H1 (cell line): ENCODE results near the gene USP36. TPM values are rescaled to one million over a fixed set of nuclear protein-coding genes. Genes with fewer than 3 reads are reported as not detected.

ENCODE experiments used
- ATF2 ChIP-seq: IDR thresholded peaks from 2 replicates; pipeline ENCODE4 v1.6.1; 2012; ENCODE audit warnings: low read length, inconsistent platforms
- CEBPB ChIP-seq: IDR thresholded peaks from 2 replicates; pipeline ENCODE4 v1.6.1; 2012; ENCODE audit warnings: low read depth, low read length
- GABPA ChIP-seq: IDR thresholded peaks from 2 replicates; pipeline ENCODE4 v1.6.1; 2011; ENCODE audit warnings: mild to moderate bottlenecking, low read length, moderate library complexity, borderline replicate concordance; ENCODE audit not compliant: insufficient read depth
- KDM4A ChIP-seq: IDR thresholded peaks from one replicate; pipeline ENCODE4 v1.7.1; 2012; ENCODE audit warnings: low read depth, mild to moderate bottlenecking, moderate library complexity, low read length, inconsistent platforms; ENCODE audit not compliant: severe bottlenecking
- NRF1 ChIP-seq: IDR thresholded peaks from 2 replicates; pipeline ENCODE4 v1.6.1; 2011; ENCODE audit warnings: mild to moderate bottlenecking, low read depth, low read length, improper control_type of control experiment
- PHF8 ChIP-seq: fragments of 200-600 bp; sonication (generic); conservative IDR thresholded peaks from 2 replicates; pipeline ENCODE4 v1.7.1; 2012; ENCODE audit warnings: low read depth, mild to moderate bottlenecking, inconsistent platforms, low read length, moderate library complexity
- SIN3A ChIP-seq, 2 experiments: IDR thresholded peaks in 1 of 2; conservative IDR thresholded peaks in 1 of 2; 2 replicates each; pipeline ENCODE4 v1.6.1; 2011 to 2012; ENCODE audit warnings: low read length in 2 of 2, improper control_type of control experiment in 1 of 2, low read depth in 1 of 2, mild to moderate bottlenecking in 1 of 2
- SIX5 ChIP-seq: IDR thresholded peaks from 2 replicates; pipeline ENCODE4 v1.6.1; 2011; ENCODE audit warnings: mild to moderate bottlenecking, low read depth, low read length
- TAF1 ChIP-seq: IDR thresholded peaks from 2 replicates; pipeline ENCODE4 v1.6.1; 2011; ENCODE audit warnings: mild to moderate bottlenecking, low read depth, low read length
- polyA plus RNA-seq, 7 experiments: library from polyadenylated mRNA; depleted of rRNA in 3 of 7; stranded (reverse) in 5 of 7; unstranded in 2 of 7; fragments of >200 nt in 5 of 7; fragments of 200-250 nt in 2 of 7; gene quantifications; 1 replicate in 5 of 7; 2 replicates in 1 of 7; 4 replicates in 1 of 7; pipeline versions ENCODE4 v1.2.1 to v1.2.3, GENCODE V29; 2011 to 2013; ENCODE audit warnings: missing spikeins in 2 of 7, mixed read lengths in 2 of 7
- total RNA-seq: library from RNA; stranded (reverse); fragmentation: NEBNext Ultra II Directional; extraction: Animal tissue kit (Norgen Biotek cat#: 25700); gene quantifications from 2 replicates; pipeline ENCODE4 v1.2.1, GENCODE V29; 2021
- TF ChIP-seq, protein P1 (sequence below): IDR thresholded peaks from 2 replicates; pipeline ENCODE4 v1.6.1; 2012; ENCODE audit warnings: inconsistent platforms

The USP36 gene
- total and polyA plus RNA-seq, 2 of the 8 experiments (the other 6 are each of a cell fraction or from before 2014, with no cell fraction given), result 40.7 to 67.7 TPM

DNA sequence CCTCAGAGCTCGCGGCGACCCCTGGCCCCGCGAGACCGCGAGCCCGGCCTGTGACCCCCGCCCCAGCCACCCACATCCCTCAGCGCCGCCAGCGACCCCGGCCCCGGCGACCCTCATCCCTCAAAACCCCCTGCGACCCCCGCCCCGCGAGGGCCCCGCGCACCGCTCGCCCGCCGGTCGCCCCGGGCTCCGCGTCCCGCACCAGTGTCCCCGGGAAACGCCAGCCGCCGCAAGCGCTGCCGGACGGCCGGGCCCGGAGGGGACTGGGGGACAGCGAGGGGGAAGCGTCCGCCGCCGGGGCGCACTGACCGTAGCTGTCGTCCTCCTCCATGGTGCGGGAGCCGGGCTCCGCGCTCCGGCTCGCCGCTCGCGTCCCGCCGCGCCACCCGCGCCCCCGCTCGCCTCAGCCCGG is 58.7 kb downstream of the USP36 start, which contains the start of gene CYTH1 (continued):
- TF ChIP-seq CEBPB (no peak), PHF8 (peak; percentile 8; the same call in 1 of the 2 replicates), KDM4A (peak; percentile 63), SIN3A (conservative IDR thresholded peaks at IDR 0.05 in 1 of 2, IDR thresholded peaks at IDR 0.05 in 1 of 2; ENCODE audit: low read depth in 1 of 2, low read length in 2 of 2) (no peak; a peak in 1 of 4 replicates), GABPA (no peak), ATF2 (no peak), SIX5 (no peak), TAF1 (no peak), NRF1 (no peak)
- TF ChIP-seq, protein P1, sequence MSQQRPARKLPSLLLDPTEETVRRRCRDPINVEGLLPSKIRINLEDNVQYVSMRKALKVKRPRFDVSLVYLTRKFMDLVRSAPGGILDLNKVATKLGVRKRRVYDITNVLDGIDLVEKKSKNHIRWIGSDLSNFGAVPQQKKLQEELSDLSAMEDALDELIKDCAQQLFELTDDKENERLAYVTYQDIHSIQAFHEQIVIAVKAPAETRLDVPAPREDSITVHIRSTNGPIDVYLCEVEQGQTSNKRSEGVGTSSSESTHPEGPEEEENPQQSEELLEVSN, result no peak
